Endothelial cell (in vitro differentiated cells): ENCODE measurements around the gene RFLNA. TPM values are rescaled to one million over a fixed set of nuclear protein-coding genes. Genes with fewer than 3 reads are reported as not detected.

Source experiments
- DNase-seq: peaks from one replicate; pipeline ENCODE4 v3.0.0; 2021; ENCODE audit warnings: low spot score
- H3K27ac Mint-ChIP-seq: one replicate; pipeline ENCODE4 v1.8.0; 2021; ENCODE audit warnings: mixed read lengths, inconsistent platforms; ENCODE audit not compliant: unreplicated experiment
- H3K27me3 Mint-ChIP-seq: one replicate; pipeline ENCODE4 v1.8.0; 2021; ENCODE audit warnings: mild to moderate bottlenecking, moderate library complexity, mixed read lengths, inconsistent platforms; ENCODE audit not compliant: unreplicated experiment
- H3K36me3 Mint-ChIP-seq: one replicate; pipeline ENCODE4 v1.8.0; 2021; ENCODE audit warnings: mild to moderate bottlenecking, low read depth, mixed read lengths, inconsistent platforms; ENCODE audit not compliant: unreplicated experiment
- H3K4me1 Mint-ChIP-seq: one replicate; pipeline ENCODE4 v1.8.0; 2021; ENCODE audit warnings: mild to moderate bottlenecking, mixed read lengths, inconsistent platforms; ENCODE audit not compliant: unreplicated experiment
- H3K4me3 Mint-ChIP-seq: one replicate; pipeline ENCODE4 v1.8.0; 2021; ENCODE audit warnings: mild to moderate bottlenecking, mixed read lengths, inconsistent platforms; ENCODE audit not compliant: unreplicated experiment
- H3K9me3 Mint-ChIP-seq: one replicate; pipeline ENCODE4 v1.8.0; 2021; ENCODE audit warnings: mixed read lengths, inconsistent platforms; ENCODE audit not compliant: unreplicated experiment
- total RNA-seq: library from RNA; stranded (reverse); fragmentation: NEBNext Ultra II Directional; extraction: Animal tissue kit (Norgen Biotek cat#: 25700); gene quantifications from one replicate; pipeline ENCODE4 v1.2.1, GENCODE V29; 2021; ENCODE audit not compliant: unreplicated experiment
- TF ChIP-seq, protein P1 (sequence below): fragments of 200-600 bp; sonication (generic); IDR thresholded peaks from one replicate; pipeline ENCODE4 v1.5.0; 2021; ENCODE audit warnings: antibody characterized with exemption; ENCODE audit not compliant: unreplicated experiment

Gene RFLNA
- total RNA-seq, 1 donor from 2014 or later, result 13.3 TPM

DNA sequence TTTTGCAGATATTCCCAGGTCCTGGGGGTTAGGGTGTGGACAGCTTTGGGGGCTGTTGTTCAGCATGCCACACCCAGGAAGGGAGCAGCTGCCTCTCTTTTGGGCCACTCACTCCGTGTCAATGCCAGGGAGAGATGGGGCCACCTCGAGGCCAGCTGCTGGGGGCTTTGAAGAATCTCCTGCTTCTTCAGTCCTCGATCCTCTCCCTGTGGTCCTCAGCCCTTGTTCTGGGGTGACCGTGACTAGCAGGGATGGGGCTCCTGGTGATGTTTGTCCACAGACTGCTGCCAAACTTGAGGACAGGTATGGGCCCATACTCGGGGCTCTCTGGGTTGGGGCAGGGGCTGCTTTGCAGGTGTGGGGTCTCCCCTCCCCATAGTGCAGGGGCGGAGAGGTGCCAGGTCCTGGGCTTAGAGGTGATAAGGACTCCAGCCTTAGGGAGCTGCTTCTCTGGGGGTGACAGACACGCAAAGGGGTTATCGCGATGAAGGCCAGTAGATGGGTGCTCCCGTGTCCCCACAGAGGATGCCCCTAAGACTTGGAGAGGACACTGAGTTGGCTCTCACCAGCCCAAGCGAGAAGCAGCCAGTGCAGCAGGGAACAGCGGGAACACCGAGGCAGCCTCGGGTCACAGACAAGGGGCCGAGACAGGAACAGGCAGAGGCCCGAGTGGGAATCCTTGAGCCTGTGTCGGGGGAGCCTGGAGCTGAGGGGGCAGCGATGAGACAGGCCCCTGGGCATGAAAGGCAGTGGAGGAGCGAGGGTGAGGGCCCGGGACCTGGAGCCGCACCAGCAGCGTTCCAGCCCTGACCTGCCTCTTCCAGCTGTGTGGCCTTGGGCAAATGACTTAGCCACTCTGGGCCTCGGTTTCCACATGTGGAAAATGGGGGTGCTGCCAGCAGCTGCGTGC, 11.1 kb downstream of the RFLNA start:
- no peaks in the 10 kb centered on the region for H3K4me1 Mint-ChIP-seq
- H3K4me3 Mint-ChIP-seq, result no peak overlapping the region
- peaks cover 8% of the 10 kb centered on the region for H3K27me3 Mint-ChIP-seq
- H3K27ac Mint-ChIP-seq, result no peak overlapping the region
- H3K9me3 Mint-ChIP-seq, result no peaks in the 10 kb centered on the region
- H3K36me3 Mint-ChIP-seq, result peaks cover 4% of the 10 kb centered on the region
- TF ChIP-seq, protein P1, sequence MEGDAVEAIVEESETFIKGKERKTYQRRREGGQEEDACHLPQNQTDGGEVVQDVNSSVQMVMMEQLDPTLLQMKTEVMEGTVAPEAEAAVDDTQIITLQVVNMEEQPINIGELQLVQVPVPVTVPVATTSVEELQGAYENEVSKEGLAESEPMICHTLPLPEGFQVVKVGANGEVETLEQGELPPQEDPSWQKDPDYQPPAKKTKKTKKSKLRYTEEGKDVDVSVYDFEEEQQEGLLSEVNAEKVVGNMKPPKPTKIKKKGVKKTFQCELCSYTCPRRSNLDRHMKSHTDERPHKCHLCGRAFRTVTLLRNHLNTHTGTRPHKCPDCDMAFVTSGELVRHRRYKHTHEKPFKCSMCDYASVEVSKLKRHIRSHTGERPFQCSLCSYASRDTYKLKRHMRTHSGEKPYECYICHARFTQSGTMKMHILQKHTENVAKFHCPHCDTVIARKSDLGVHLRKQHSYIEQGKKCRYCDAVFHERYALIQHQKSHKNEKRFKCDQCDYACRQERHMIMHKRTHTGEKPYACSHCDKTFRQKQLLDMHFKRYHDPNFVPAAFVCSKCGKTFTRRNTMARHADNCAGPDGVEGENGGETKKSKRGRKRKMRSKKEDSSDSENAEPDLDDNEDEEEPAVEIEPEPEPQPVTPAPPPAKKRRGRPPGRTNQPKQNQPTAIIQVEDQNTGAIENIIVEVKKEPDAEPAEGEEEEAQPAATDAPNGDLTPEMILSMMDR, result no peak
- DNase-seq, result no peak

DNA sequence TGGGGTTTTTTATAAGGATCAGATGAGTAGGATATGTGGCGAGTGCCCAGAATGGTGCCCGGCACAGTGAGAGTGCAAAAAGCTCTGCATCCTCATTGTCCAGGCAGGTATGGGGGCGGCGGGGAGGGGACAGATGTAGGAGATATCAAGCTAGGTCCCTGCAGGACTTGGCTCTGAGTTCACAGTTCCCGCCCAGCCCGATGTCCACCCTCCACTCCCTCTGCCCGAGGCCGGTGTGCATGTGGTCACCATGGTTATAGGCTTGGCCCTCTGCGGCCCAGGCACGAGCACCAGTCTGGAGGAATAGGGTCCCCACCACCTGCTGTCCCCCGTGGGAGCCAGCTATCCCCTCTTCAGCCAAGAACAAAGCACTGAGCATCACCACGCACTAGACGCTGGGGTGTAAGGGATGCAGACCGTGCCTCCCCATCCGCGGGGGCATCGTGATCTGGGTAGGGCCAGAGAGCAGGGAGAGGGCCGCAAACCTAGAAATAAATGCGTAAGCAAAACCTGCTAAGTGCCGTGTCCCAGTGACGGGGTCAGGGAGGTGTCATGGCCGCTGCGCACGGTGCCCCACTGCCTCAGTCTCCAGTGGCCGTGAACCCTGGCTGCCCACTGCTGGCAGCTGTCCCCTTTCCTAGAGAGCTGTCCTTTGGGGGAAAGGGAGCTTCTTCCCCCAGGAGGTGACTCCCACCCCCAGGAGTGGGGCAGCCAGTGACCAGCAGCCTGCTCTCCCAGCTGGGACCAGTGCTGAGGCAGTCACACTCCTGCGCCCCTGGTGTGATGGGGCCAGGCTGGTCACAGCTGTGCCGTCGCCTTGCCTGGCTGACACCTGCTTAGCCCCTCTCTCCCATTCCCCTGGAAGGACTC, 12.0 kb downstream of the RFLNA start:
- Mint-ChIP-seq H3K9me3 (no peaks in the 10 kb centered on the region), H3K27ac (no peak overlapping the region), H3K27me3 (peaks cover 8% of the 10 kb centered on the region), H3K36me3 (peaks cover 4% of the 10 kb centered on the region), H3K4me1 (no peaks in the 10 kb centered on the region), H3K4me3 (no peak overlapping the region)
- TF ChIP-seq, protein P1, result no peak
- DNase-seq, result no peak

DNA sequence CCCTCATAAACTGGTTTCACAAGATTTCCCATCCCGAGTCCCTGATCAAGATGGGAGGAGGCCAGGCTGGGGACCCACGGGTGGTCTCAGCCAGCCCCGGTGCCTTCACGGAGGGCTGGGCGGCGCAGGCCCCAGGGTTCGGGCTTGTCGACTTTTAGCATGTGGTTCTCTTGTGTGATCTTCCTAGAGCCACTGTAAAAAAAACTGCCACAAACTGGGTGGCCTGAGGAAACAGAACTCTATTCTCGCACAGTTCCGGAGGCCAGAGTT, 12.6 kb downstream of the RFLNA start:
- no peaks in the 10 kb centered on the region for H3K4me1 Mint-ChIP-seq
- peaks cover 8% of the 10 kb centered on the region for H3K27me3 Mint-ChIP-seq
- no peak for DNase-seq
- no peaks in the 10 kb centered on the region for H3K9me3 Mint-ChIP-seq
- TF ChIP-seq, protein P1, result no peak
- H3K36me3 Mint-ChIP-seq, result peaks cover 8% of the 10 kb centered on the region
- H3K4me3 Mint-ChIP-seq, result no peak overlapping the region
- no peak overlapping the region for H3K27ac Mint-ChIP-seq

DNA sequence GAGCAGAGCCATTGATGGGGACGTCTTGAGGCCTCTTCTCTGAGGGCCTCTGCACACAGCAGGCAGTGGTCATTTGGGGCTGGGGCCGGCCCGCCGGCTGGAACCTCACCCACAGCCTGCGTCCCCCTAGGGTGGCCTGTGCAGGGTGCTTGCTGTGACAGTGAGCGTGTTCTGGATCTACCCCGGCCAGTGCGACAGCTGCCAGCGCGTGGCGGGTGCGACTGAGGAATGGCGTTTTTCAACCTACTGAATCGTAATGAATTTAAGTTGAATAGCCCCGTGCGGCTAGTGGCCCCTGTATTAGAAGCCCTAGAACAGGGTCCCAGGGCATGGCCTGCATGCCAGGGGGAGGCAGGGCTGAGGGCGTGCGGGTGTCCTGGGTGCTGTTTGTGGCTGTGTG, 13.8 kb downstream of the RFLNA start:
- H3K36me3 Mint-ChIP-seq, result peaks cover 10% of the 10 kb centered on the region
- peaks cover 3% of the 10 kb centered on the region for H3K4me1 Mint-ChIP-seq

More for the DNA sequence above, 13.8 kb downstream of the RFLNA start:
- no peak for DNase-seq
- H3K27ac Mint-ChIP-seq, result no peak overlapping the region
- H3K4me3 Mint-ChIP-seq, result no peak overlapping the region
- peaks cover 8% of the 10 kb centered on the region for H3K27me3 Mint-ChIP-seq
- H3K9me3 Mint-ChIP-seq, result no peaks in the 10 kb centered on the region
- TF ChIP-seq, protein P1, result no peak
